A673 (cell line): ENCODE data around the gene EXPH5. TPM values are rescaled to one million over a fixed set of nuclear protein-coding genes. Genes with fewer than 3 reads are reported as not detected.

Source experiments
- BruUV-seq: library from RNA; stranded (reverse); fragments of 400-500 nt; replicated peaks from 2 replicates; lab custom pipeline; 2021; lab: Mats Ljungman, UMichigan
- CTCF ChIA-PET: fragments of 300-600 bp; sonication (Branson Sonifier 250); formaldehyde crosslinking; loops from one replicate; lab custom pipeline; 2022; ENCODE audit warnings: antibody characterized with exemption; lab: Charles Lee
- POLR2A ChIA-PET: fragments of 300-600 bp; sonication (Branson Sonifier 250); formaldehyde crosslinking; loops from one replicate; lab custom pipeline; 2022; ENCODE audit warnings: antibody characterized with exemption; ENCODE audit not compliant: low non-redundant PET; lab: Charles Lee
- DNase-seq: peaks from one replicate; pipeline ENCODE4 v3.0.0-alpha.2; 2015; ENCODE audit warnings: low spot score
- H3K27ac ChIP-seq: fragments of 200-600 bp; sonication (generic); 2 replicates; pipeline ENCODE4 v1.5.1; 2016; ENCODE audit warnings: mixed run types, low read depth, mild to moderate bottlenecking, mixed read lengths, antibody characterized with exemption, low read length; ENCODE audit not compliant: poor library complexity, severe bottlenecking
- H3K27me3 ChIP-seq: fragments of 200-600 bp; sonication (generic); replicated peaks from 2 replicates; pipeline ENCODE4 v1.6.1; 2017; ENCODE audit warnings: mixed run types, low read depth, mild to moderate bottlenecking, mixed read lengths, antibody characterized with exemption, low read length; ENCODE audit not compliant: insufficient read depth, poor library complexity
- H3K36me3 ChIP-seq: fragments of 200-600 bp; sonication (generic); 2 replicates; pipeline ENCODE4 v1.6.1; 2016; ENCODE audit warnings: mixed run types, mild to moderate bottlenecking, mixed read lengths, antibody characterized with exemption, low read length; ENCODE audit not compliant: insufficient read depth, poor library complexity, severe bottlenecking
- H3K4me1 ChIP-seq: fragments of 200-600 bp; sonication (generic); 2 replicates; pipeline ENCODE4 v1.6.1; 2017; ENCODE audit warnings: mixed run types, mild to moderate bottlenecking, mixed read lengths, antibody characterized with exemption, low read length; ENCODE audit not compliant: insufficient read depth, poor library complexity, severe bottlenecking
- H3K4me3 ChIP-seq: fragments of 200-600 bp; sonication (generic); 2 replicates; pipeline ENCODE4 v1.5.1; 2016; ENCODE audit warnings: low read depth, mixed run types, mild to moderate bottlenecking, mixed read lengths, low read length; ENCODE audit not compliant: poor library complexity, severe bottlenecking
- H3K9me3 ChIP-seq: fragments of 200-600 bp; sonication (generic); 2 replicates; pipeline ENCODE4 v1.6.1; 2016; ENCODE audit warnings: mixed run types, low read depth, mild to moderate bottlenecking, mixed read lengths, antibody characterized with exemption, low read length; ENCODE audit not compliant: poor library complexity, severe bottlenecking
- CTCF ChIP-seq: fragments of 300-800, 200-600 bp; sonication (generic); conservative IDR thresholded peaks from 2 replicates; pipeline ENCODE4 v1.5.1; 2017; ENCODE audit warnings: low read depth, mild to moderate bottlenecking, antibody characterized with exemption, low read length, moderate library complexity, mixed read lengths
- EZH2 ChIP-seq: fragments of 200-600 bp; sonication (generic); IDR thresholded peaks from 2 replicates; pipeline ENCODE4 v1.6.1; 2017; ENCODE audit warnings: borderline replicate concordance, low read depth, mild to moderate bottlenecking, mixed read lengths, antibody characterized with exemption, low read length; ENCODE audit not compliant: poor library complexity, severe bottlenecking
- intact Hi-C: fragments of 100-400 bp; cut with micrococcal nuclease; formaldehyde crosslinking; loops from one replicate; pipeline ENCODE4 v1.10.0; 2022; ENCODE audit not compliant: unreplicated experiment
- total RNA-seq: library from RNA; stranded (reverse); gene quantifications from 2 replicates; pipeline ENCODE4 v1.2.3, GENCODE V29; 2021

EXPH5 gene
- total RNA-seq, 1 experiment from 2014 or later, result 0.26 TPM

- POLR2A ChIA-PET, result no interaction called here
- no TSS peak for BruUV-seq
- Histone ChIP-seq H3K4me1 (peaks cover 11% of the 10 kb centered on the region), H3K4me3 (no peak overlapping the region), H3K9me3 (no peaks in the 10 kb centered on the region), H3K36me3 (peaks cover 18% of the 10 kb centered on the region), H3K27ac (no peak overlapping the region), H3K27me3 (no peaks in the 10 kb centered on the region)
- CTCF ChIA-PET, result no interaction called here
- intact Hi-C loops, result loop anchor here (10.0 kb wide), 1 partner anchor 267 kb away; the partner anchor contains the start of genes ATM and NPAT
- TF ChIP-seq EZH2 (no peak), CTCF (no peak)
- no peak for DNase-seq
These were observed 101.6 kb downstream of the EXPH5 start for GRCh38 chr11:108491936-108492335.

DNA sequence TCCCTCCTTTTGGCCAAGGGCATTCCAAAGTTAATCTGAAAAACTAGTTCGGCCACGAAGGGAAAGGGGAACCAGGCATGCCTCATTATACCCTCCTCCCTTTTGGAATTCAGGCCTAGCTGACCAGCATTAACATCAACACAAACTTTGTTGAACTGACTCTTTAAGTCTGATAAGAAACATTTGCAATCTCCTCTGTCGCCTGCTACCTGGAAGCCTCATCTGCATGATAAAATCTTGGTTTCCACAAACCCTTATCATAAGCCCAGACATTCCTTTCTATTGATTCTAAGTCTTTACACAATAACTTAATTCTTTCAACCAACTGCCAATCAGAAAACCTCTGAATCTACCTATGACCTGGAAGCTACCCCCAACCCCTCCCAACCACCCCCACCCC is 106.7 kb downstream of the EXPH5 start:
- Histone ChIP-seq H3K27me3 (no peaks in the 10 kb centered on the region), H3K36me3 (peaks cover 58% of the 10 kb centered on the region), H3K27ac (no peak overlapping the region), H3K4me1 (no peaks in the 10 kb centered on the region), H3K4me3 (no peak overlapping the region), H3K9me3 (no peaks in the 10 kb centered on the region)
- TF ChIP-seq CTCF (no peak), EZH2 (no peak)
- no peak for DNase-seq
- CTCF ChIA-PET, result no interaction called here
- intact Hi-C loops, result no loop called here
- POLR2A ChIA-PET, result no interaction called here
- BruUV-seq, result no TSS peak

DNA sequence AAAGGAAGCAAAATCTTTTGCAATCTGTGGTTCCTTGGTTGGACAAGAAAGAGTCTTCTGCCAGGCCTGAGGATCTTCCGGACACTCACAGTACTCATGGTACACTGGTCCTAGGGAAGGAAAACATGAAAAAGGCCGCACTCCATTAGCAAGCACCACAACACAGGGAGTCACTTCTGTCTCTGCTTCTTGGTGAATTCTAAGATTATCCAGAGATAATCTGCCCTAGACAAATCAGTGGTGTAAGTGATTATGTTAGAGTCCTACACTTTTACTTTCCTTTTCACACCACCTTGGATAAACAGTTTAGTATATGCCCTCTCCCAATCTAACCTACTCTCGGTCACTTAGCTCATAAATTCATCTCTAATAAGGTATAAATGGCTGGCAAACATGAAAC is 107.2 kb downstream of the EXPH5 start:
- intact Hi-C loops, result no loop called here
- DNase-seq, result no peak
- ChIA-PET POLR2A (no interaction called here), CTCF (no interaction called here)
- peaks cover 63% of the 10 kb centered on the region for H3K36me3 ChIP-seq
- no peaks in the 10 kb centered on the region for H3K4me1 ChIP-seq
- H3K27ac ChIP-seq, result no peak overlapping the region
- no peaks in the 10 kb centered on the region for H3K27me3 ChIP-seq
- no peak for TF ChIP-seq EZH2
- no peak for TF ChIP-seq CTCF
- H3K4me3 ChIP-seq, result no peak overlapping the region
- H3K9me3 ChIP-seq, result no peaks in the 10 kb centered on the region
- no TSS peak for BruUV-seq
